ENCODE data around the gene SPRN.
"Not testable (repeated sequence)": the region's sequence is repeated elsewhere in the genome, so short reads cannot be mapped to it uniquely, and the experiment has no call there.

Gene SPRN

DNA sequence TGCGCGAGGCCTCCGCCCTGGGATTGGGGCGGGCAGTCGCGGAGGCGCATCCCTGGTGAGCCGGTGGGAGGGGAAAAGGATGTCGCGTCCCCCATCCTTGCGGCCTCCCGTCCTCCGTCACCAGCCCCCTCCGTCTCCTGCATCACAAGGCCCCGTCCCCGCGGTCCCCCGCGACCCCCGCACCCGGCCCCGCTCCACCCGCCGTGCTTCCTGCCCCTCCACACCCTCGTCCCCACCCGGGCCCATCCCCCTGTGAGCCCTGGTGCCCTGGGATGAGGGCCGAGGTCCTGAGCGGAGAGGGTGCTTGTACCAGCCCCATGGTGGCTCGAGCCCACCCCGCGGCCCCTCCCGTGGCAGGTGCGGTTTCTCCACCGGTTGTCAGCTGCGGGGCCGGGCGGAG is at the start of gene SPRN:
TSS of gene SPRN (minus strand) at position 25 of the 400 bp plus-strand sequence. CDS start 944 bp downstream, outside the sequence.
- TF ChIP-seq GATA3, GATA2 (IDR thresholded peaks at IDR 0.05; ENCODE audit: low read depth, low read length): not testable (repeated sequence)

DNA sequence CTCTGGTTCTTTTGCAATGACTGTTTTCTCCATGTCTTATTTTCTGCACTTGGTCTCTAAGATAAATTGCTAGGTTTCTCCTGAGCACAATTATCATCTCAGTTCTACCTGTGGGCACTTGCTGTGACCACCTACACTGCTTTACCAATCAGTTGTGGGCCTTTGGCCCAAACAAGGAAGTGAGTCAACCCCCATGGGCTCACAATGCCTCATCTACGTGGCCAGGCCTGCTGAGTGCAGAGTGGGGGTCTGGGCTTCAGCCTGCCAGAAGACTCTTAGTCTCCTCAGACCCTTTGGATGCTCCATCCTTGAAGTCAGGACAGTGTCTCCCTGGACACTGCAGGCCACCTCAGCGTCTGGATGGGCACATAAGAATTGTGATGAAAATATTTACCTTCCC is 49.6 kb upstream of the SPRN start:
- TF ChIP-seq GATA2 (IDR thresholded peaks at IDR 0.05; ENCODE audit: low read depth, low read length) (no peak), GATA3 (IDR thresholded peaks at IDR 0.05; ENCODE audit: low read depth, low read length) (no peak)

- TF ChIP-seq GATA2 (IDR thresholded peaks at IDR 0.05; ENCODE audit: low read depth, low read length) = no peak
- no peak for TF ChIP-seq GATA3 (IDR thresholded peaks at IDR 0.05; ENCODE audit: low read depth, low read length)
Observed at GRCh38 chr10:133473270-133473669, 48.8 kb upstream of the SPRN start.

DNA sequence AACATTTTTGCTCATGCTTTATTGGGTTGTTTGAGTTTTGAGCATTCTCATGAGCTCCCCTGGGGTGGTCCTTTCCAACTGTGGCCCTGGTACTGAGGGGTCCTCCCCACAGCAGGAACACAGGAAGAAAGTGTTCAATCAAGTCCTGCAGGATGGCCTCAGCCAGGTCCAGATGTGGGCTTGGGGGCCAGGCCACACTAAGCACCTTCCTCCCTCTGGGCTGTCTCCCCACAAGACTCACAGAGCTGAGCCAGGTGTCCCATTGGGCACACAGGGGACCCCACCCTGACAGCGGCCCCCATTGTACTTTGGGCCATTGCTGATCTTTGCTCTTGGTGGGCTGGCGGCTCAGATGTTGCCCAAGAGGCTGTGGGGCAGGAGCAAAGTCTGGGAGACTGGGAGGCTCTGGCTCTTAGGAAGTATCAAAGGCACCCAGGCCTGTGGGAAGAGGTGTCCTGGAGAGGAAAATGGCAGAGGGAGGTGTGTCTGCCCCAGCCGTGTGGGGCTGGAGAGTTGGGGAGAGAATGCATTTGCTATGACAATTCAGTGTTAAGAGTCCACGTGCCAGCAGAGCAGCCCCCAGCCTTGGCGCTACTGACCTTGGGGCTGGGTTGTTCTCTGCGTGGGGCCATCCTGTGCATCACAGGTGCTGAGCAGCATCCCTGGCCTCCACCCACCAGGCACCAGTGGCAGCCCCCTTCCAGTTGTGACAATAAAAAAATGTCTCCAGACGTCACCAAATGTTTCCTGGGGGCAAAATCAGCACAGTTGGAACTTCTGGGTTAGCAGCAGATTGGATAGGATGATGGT is 47.1 kb upstream of the SPRN start:
- no peak for TF ChIP-seq GATA2 (IDR thresholded peaks at IDR 0.05; ENCODE audit: low read depth, low read length)
- no peak for TF ChIP-seq GATA3 (IDR thresholded peaks at IDR 0.05; ENCODE audit: low read depth, low read length)

DNA sequence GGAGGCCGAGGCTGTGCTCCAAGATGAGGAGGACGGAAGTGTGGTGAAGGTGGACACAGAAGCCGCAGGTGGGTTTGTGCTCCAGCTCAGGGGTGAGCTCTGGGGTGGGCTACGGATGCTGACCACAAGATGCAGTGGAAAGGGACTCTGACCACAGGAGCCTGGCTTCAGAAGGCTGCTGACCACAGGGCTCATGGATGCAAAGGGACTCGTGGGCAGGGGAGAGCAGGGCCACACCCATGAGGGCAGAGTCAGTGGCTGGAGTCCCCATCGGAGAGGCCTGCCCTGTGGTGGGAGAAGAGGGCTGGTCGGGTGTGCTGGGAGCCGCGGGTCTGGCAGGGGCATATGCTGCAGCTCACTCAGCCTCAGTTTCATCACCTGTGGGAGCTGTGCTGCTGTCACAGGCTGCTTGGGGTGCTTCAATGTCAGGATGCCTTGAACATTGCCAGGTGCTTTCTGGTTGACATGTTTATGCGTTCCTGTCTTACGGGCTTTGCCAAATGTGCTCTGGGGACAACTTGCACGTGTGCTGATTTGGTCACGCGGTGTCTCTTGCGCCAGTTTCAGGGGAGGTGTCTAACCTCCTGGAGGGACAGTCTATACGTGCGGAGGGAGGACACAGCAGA is 43.0 kb upstream of the SPRN start:
- TF ChIP-seq GATA2 (IDR thresholded peaks at IDR 0.05; ENCODE audit: low read depth, low read length) = no peak

DNA sequence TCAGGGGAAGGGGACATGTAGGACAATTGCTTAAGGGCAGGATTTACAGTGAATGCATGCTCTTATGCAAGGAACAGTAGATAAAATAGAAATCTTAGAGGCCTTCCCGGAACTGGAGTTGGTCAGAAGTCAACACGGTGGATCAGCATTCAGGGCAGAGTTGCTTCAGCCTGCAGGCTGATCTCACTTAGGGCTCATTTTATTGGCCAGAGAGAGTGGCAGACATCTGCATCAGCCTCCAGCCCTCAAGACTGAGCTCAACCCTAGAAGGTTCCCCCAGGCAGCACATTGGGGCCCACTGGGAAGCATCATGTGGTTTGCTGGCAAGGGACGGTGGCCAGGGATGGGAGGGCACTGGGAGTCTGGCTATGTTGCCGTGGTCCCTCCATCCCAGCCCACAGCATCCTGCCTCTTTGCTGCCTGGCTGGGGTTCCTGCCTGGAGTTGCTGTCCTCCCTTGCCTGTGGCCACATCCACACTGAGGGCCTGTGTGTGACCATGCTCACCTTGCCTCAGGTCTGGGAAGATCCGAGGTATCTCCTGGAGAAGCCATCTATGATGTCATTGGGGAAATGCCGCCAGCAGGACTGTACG is 42.4 kb upstream of the SPRN start:
- TF ChIP-seq GATA2 (IDR thresholded peaks at IDR 0.05; ENCODE audit: low read depth, low read length) (no peak), GATA3 (IDR thresholded peaks at IDR 0.05; ENCODE audit: low read depth, low read length) (no peak)

GRCh38 chr10:133465950-133466474 is 41.6 kb upstream of the SPRN start:
- TF ChIP-seq GATA2 (IDR thresholded peaks at IDR 0.05; ENCODE audit: low read depth, low read length) (no peak), GATA3 (IDR thresholded peaks at IDR 0.05; ENCODE audit: low read depth, low read length) (no peak)

DNA sequence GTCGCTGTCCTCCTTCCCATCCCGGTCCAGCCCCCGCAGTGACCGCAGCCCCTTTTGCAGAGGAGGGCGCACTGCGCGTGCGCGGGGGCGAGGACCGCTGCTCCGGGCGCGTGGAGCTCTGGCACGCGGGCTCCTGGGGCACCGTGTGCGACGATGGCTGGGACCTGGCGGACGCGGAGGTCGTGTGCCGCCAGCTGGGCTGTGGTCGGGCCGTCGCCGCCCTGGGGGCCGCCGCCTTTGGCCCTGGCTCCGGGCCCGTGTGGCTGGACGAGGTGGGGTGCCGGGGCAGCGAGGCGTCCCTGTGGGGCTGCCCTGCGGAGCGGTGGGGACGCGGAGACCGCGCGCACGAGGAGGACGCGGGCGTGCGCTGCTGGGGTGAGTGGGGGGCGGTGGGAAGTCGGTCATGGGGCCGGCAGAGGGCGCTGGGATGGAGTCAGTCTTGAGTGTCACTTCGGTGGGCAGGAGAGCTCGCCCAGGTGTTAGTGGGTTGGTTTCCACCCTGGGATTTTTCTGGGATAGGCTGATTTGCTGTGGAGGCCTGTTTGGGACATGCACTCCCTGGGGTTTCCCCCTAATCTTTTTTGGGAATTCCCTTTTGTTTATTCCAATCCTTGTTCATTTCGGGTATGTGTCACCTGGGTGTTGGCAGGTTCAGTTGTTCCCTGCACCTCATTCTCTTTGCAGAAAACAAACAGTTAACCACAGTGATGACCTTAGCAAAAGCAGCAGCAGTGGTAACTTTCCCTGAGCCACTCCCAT is 40.9 kb upstream of the SPRN start:
- TF ChIP-seq GATA3 (IDR thresholded peaks at IDR 0.05; ENCODE audit: low read depth, low read length) (no peak), GATA2 (IDR thresholded peaks at IDR 0.05; ENCODE audit: low read depth, low read length) (no peak)

GRCh38 chr10:133464582-133465031 is 40.2 kb upstream of the SPRN start:
- TF ChIP-seq GATA2 (IDR thresholded peaks at IDR 0.05; ENCODE audit: low read depth, low read length) = no peak
- no peak for TF ChIP-seq GATA3 (IDR thresholded peaks at IDR 0.05; ENCODE audit: low read depth, low read length)

GRCh38 chr10:133462512-133463305 is 38.3 kb upstream of the SPRN start:
- TF ChIP-seq GATA2 (IDR thresholded peaks at IDR 0.05; ENCODE audit: low read depth, low read length) (no peak), GATA3 (IDR thresholded peaks at IDR 0.05; ENCODE audit: low read depth, low read length) (no peak)

DNA sequence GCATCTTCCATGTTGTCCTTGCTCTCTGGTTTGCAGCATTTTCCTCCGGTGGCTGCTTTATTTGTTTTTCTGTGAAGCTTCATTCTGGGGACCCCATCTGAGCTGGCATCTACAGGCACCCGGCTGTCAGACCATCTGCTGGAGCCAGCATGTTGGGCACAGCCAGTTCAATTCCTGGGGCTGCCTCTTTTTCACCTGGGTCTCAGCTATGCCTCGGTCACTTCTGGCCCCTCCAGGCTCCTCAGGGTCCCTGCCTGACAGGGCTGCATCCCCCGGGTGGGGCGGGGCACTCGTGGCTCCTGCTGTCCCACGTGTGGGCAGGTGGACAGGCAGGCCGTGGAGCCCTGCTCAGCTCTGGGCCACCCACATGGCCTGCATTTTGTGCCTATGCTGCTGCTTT is 37.4 kb upstream of the SPRN start:
- no peak for TF ChIP-seq GATA3 (IDR thresholded peaks at IDR 0.05; ENCODE audit: low read depth, low read length)
- TF ChIP-seq GATA2 (IDR thresholded peaks at IDR 0.05; ENCODE audit: low read depth, low read length) = no peak

GRCh38 chr10:133461027-133461426 is 36.6 kb upstream of the SPRN start:
- TF ChIP-seq GATA3 (IDR thresholded peaks at IDR 0.05; ENCODE audit: low read depth, low read length) (no peak), GATA2 (IDR thresholded peaks at IDR 0.05; ENCODE audit: low read depth, low read length) (no peak)

DNA sequence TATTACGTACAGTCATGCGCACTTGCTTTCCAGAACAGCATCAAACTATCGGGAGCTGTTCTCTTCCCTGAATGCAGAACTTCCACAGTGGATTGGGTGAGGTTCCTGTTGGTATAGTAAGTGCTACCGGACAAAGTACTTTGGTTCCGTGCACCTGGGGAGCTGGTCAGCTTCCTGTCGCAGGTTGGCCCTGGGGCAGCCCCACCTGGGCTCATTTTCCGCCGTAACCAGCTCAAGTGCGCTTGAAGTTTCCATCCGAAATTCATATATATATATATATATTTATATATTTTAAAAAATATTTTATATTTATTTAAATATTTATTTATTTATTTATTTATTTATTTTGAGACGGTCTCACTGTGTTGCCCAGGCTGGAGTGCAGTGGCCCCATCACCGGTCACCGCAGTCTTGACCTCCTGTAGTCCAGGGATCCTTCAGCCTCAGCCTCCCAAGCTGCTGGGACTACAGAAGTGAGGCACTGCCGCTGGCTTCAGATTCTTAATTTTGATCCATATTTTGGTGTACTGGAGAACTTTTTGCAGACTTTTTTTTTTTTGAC is 35.9 kb upstream of the SPRN start:
- no peak for TF ChIP-seq GATA3 (IDR thresholded peaks at IDR 0.05; ENCODE audit: low read depth, low read length)
- no peak for TF ChIP-seq GATA2 (IDR thresholded peaks at IDR 0.05; ENCODE audit: low read depth, low read length)

All from SH-SY5Y (cell line).